ENCODE data around the gene ZGLP1. TPM values are rescaled to one million over a fixed set of nuclear protein-coding genes. Genes with fewer than 3 reads are reported as not detected.

The ZGLP1 gene
- 0.32 and 0.52 TPM in 2 replicates for total RNA-seq

GRCh38 chr19:10309423-10309822 lies at the start of gene ZGLP1:
Gene ZGLP1, minus strand, starts transcription at chr19:10309815.

GRCh38 chr19:10339380-10339960 lies 29.9 kb upstream of the ZGLP1 start, which contains the start of gene ICAM3:
Gene ICAM3, minus strand, starts transcription at chr19:10339624. Its CDS starts 10 bp downstream, at chr19:10339614.

GRCh38 chr19:10332965-10333757 lies 23.5 kb upstream of the ZGLP1 start, which contains the start of gene RAVER1:
Gene RAVER1, minus strand, starts transcription at chr19:10333529. Its CDS starts 22 bp downstream, at chr19:10333507.

GRCh38 chr19:10315335-10316214 lies 6.0 kb upstream of the ZGLP1 start, which contains the start of gene FDX2:
Gene FDX2, minus strand, starts transcription at chr19:10316015. Its CDS starts 19 bp downstream, at chr19:10315996.

GRCh38 chr19:10289836-10290356 lies 19.7 kb downstream of the ZGLP1 start, which contains the start of gene ICAM5:
Gene ICAM5, plus strand, starts transcription at chr19:10289952. Its CDS starts 92 bp downstream, at chr19:10290044.

GRCh38 chr19:10286803-10287737 lies 22.5 kb downstream of the ZGLP1 start, which contains the start of gene ICAM4:
Gene ICAM4, plus strand, starts transcription at chr19:10286955. Its CDS starts 58 bp downstream, at chr19:10287013.

GRCh38 chr19:10270616-10271394 lies 38.8 kb downstream of the ZGLP1 start, which contains the start of gene ICAM1:
Gene ICAM1, plus strand, starts transcription at chr19:10271120. Its CDS starts 40 bp downstream, at chr19:10271160.

Other genes starting within 250 kb of the ZGLP1 start
- 19.1 and 28.4 TPM in 2 replicates for gene SHFL, start 223.5 kb downstream of the ZGLP1 start, total RNA-seq
- 0.13 and 0.80 TPM in 2 replicates for gene ANGPTL6, start 207.1 kb downstream of the ZGLP1 start, total RNA-seq
- gene PPAN, start 203.5 kb downstream of the ZGLP1 start, total RNA-seq: 37.5 and 38.7 TPM in 2 replicates
- 1.8 and 6.6 TPM in 2 replicates for gene P2RY11, start 198.1 kb downstream of the ZGLP1 start, total RNA-seq
- gene EIF3G, start 189.9 kb downstream of the ZGLP1 start, total RNA-seq: 269 and 279 TPM in 2 replicates
- gene DNMT1, start 114.9 kb downstream of the ZGLP1 start, total RNA-seq: 99.0 and 101 TPM in 2 replicates
- gene S1PR2, start 78.5 kb downstream of the ZGLP1 start, total RNA-seq: 21.7 and 69.8 TPM in 2 replicates
- gene MRPL4, start 57.6 kb downstream of the ZGLP1 start, total RNA-seq: 93.2 and 98.0 TPM in 2 replicates
- 36.0 and 177 TPM in 2 replicates for gene ICAM1, start 38.7 kb downstream of the ZGLP1 start, total RNA-seq
- 3.4 and 9.3 TPM in 2 replicates for gene ICAM4, start 22.9 kb downstream of the ZGLP1 start, total RNA-seq
- gene ICAM5, start 19.9 kb downstream of the ZGLP1 start, total RNA-seq: 16.4 and 26.7 TPM in 2 replicates
- gene FDX2, start 6.2 kb upstream of the ZGLP1 start, total RNA-seq: 17.3 and 45.3 TPM in 2 replicates
- gene RAVER1, start 23.7 kb upstream of the ZGLP1 start, total RNA-seq: 38.0 and 49.8 TPM in 2 replicates
- gene ICAM3, start 29.8 kb upstream of the ZGLP1 start, total RNA-seq: 4.2 and 6.7 TPM in 2 replicates
- 75.8 and 80.0 TPM in 2 replicates for gene TYK2, start 70.8 kb upstream of the ZGLP1 start, total RNA-seq
- gene CDC37, start 93.7 kb upstream of the ZGLP1 start, total RNA-seq: 122 and 193 TPM in 2 replicates
- gene PDE4A, start 110.7 kb upstream of the ZGLP1 start, total RNA-seq: 5.7 and 11.7 TPM in 2 replicates
- gene KEAP1, start 193.5 kb upstream of the ZGLP1 start, total RNA-seq: 69.4 and 99.2 TPM in 2 replicates
- 0.16 and 3.4 TPM in 2 replicates for gene S1PR5, start 207.6 kb upstream of the ZGLP1 start, total RNA-seq
- gene ATG4D, start 234.1 kb upstream of the ZGLP1 start, total RNA-seq: 24.6 and 33.5 TPM in 2 replicates